ENCODE data around the gene BFSP2.

The BFSP2 gene

DNA sequence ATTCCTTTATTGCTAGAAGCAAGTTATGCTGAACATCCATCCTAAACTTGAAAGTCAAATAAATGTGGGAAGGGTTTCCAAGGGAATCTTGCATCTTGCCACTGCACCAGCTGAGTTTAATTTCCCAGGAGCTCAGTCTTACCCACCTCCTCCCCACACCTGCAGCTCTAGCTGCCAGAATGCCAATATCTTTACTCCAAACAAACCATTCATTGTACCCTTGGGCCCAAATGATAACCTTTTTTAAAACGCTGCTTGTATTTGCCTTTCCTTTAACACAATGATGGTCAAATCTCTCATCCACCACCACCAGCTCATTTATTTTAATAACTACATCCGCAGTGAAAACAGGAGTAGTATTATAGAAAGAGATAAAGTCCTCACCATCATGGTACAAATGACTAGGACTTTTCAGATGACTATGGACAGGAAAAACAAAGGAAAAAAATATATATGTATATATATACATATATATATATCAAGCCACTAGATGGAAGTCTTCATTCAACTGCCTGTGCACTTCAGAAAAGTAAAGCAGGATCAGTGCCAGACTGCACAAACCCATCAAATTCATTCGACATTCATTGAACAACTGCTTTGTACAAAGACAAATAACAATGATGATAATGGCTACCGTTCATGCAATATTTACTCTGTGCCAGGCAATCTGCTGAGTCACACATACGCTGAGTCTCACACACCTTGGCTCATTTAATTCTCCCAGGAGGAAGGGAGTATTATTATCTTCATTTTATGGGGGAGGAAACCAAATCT, 44.0 kb downstream of the BFSP2 start:
- H3K4me3 ChIP-seq (ENCODE audit: low read length), result no peak overlapping the region
- no peak for DNase-seq (ENCODE audit: low read depth)
- TF ChIP-seq, protein P1, sequence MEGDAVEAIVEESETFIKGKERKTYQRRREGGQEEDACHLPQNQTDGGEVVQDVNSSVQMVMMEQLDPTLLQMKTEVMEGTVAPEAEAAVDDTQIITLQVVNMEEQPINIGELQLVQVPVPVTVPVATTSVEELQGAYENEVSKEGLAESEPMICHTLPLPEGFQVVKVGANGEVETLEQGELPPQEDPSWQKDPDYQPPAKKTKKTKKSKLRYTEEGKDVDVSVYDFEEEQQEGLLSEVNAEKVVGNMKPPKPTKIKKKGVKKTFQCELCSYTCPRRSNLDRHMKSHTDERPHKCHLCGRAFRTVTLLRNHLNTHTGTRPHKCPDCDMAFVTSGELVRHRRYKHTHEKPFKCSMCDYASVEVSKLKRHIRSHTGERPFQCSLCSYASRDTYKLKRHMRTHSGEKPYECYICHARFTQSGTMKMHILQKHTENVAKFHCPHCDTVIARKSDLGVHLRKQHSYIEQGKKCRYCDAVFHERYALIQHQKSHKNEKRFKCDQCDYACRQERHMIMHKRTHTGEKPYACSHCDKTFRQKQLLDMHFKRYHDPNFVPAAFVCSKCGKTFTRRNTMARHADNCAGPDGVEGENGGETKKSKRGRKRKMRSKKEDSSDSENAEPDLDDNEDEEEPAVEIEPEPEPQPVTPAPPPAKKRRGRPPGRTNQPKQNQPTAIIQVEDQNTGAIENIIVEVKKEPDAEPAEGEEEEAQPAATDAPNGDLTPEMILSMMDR (conservative IDR thresholded peaks at IDR 0.05; ENCODE audit: low read length), result no peak

DNA sequence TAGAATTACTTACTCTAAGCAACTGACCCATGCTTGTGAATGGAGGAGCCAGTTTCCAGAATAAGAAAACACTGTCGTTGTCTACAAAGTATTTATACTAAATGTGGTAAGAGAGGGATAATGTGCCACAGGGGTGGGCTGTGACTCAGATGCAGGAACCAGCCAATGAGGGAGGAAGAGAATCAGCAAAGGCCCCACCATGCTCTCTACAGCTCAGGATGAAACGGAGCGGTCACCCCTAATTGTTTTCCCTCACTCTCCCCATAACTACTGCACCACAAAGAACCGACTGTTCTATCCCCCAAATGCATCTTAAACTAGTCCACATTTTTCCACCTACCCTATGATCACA, 44.5 kb downstream of the BFSP2 start:
- TF ChIP-seq, protein P1 (conservative IDR thresholded peaks at IDR 0.05; ENCODE audit: low read length), result no peak
- DNase-seq (ENCODE audit: low read depth), result no peak
- H3K4me3 ChIP-seq (ENCODE audit: low read length), result no peak overlapping the region

DNA sequence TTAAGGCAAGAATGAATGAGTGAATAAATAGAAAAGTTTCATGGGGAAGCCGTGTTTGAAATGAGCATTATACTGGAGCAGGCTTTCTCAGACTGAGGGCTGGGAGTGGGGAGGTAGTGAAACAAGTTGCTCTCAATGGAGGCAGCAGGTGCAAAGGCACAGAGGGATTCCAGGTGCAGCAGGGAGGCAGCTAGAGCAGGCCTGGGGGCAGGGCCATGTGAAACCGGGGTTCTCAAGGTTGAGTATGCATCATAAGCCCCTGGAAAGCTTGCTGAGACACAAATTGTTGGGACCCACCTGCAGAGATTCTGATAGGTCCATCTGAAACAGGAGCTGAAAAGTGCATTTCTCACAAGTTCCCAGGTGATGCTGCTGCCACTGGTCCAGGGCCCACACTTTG, 45.3 kb downstream of the BFSP2 start:
- no peak overlapping the region for H3K4me3 ChIP-seq (ENCODE audit: low read length)
- TF ChIP-seq, protein P1 (conservative IDR thresholded peaks at IDR 0.05; ENCODE audit: low read length), result no peak
- DNase-seq (ENCODE audit: low read depth), result no peak

DNA sequence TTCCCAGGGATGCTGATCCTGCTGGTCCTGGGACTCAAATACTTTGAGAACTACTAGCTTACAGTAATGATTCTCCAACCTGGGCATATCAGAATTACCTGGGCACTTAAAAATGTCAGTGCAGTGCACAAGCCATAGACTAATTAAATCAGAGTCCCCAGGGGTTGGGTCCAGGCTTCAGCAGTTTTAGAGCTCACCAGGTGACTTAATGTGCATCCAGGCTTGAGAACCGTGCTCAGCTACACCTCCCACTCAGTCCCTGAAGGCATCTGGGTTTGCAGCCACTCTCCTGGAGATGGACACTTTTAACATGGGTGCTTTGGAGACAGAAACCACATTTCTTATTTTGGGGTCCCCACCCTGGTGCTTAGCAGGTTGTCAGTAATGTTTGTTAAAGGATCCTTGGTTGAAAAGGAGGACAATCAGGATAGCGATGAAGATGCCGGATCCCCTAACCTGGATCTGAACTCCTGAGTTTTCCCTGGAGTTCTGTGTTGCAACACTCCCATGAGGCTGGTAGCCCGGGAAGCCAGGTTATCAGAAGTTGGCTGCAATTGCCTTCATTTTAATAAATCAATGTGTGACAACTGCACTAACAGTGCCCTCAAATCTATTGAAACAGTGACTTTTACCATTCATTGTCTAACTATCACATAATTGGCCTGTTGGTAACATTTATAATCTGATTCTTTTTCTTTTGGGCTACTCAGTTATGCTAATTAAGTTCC, 48.1 kb downstream of the BFSP2 start:
- H3K4me3 ChIP-seq (ENCODE audit: low read length), result no peak overlapping the region
- no peak for DNase-seq (ENCODE audit: low read depth)

DNA sequence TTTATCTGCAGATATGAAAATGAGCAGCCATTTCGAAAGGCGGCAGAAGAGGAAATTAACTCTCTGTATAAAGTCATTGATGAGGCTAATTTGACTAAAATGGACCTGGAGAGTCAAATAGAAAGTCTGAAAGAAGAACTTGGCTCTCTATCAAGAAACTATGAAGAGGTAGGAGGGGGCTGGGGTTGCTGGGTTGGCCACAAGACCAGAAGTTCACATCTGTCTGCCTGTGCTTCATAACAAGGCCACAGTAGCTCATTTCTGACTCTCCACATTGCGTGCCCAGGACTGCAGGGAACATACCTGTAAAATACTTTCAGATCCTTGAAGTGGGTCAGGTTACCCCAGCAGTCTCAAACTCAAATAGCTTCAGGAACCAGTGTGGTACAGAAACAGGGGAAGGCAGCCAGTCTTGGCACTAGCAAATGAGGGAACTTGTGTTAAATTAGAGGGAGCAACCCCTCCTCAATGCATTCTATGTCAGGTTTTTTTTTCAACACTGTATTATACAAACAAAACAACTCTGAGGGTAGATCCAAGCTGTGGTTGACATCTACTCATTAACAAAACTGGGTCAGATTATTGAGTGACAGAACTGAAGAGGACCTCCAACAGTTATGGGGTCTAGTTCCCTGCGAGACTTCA, 48.7 kb downstream of the BFSP2 start:
- TF ChIP-seq, protein P1 (conservative IDR thresholded peaks at IDR 0.05; ENCODE audit: low read length), result no peak
- H3K4me3 ChIP-seq (ENCODE audit: low read length), result no peak overlapping the region
- no peak for DNase-seq (ENCODE audit: low read depth)

More for the DNA sequence above, 48.1 kb downstream of the BFSP2 start:
- TF ChIP-seq, protein P1 (conservative IDR thresholded peaks at IDR 0.05; ENCODE audit: low read length), result no peak

DNA sequence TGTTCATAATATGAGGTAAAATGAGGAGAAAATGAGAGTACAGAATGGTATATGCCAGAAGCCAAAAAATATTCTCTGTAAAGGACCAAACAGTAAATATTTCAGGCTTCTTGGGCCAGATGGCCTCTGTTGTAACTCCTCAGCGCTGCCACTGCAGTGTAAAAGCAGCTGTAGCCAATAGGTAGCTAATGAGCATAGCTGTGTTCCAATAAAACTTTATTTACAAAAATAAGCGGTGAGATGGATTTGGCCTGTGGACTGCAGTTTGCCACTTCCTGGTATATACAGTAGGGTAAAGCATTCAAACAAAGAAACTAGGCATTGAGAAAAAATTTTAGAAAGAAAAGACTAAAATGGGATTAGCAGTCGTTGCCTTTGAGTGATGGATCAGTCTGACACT, 51.5 kb downstream of the BFSP2 start:
- TF ChIP-seq, protein P1 (conservative IDR thresholded peaks at IDR 0.05; ENCODE audit: low read length), result no peak
- no peak for DNase-seq (ENCODE audit: low read depth)

More for the DNA sequence above, 51.5 kb downstream of the BFSP2 start:
- H3K4me3 ChIP-seq (ENCODE audit: low read length), result no peak overlapping the region

Measured in AG10803 (cell line).